WI38 (cell line): ENCODE data around the gene PRR12.

Source experiments
- H3K4me3 ChIP-seq: 2 replicates; pipeline ENCODE4 v1.5.1; 2011; ENCODE audit warnings: low read depth, mild to moderate bottlenecking, control low read depth, low read length
- TF ChIP-seq, protein P1 (sequence below): IDR thresholded peaks from 2 replicates; pipeline ENCODE4 v1.5.1; 2012; ENCODE audit warnings: low read depth, mild to moderate bottlenecking, control low read depth, low read length

Gene PRR12

DNA sequence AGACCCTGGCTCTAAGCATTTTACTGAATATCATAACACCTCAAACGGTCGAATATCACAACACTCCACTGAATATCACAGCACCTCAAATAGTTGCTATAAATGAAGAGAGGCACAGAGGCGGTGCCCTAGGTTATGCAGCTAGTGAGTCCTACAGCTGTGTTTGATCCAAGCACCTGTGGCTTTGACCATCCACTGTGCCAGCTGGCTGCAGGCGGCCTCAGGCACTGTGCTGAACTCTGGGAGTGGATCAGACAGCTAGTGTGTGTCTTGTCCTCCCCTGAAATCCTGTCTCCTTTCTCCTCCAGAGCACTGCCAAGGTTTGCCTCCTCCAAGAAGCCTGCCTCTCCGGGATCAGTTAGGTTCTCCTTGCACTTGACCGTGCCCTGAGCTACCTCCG is 18.0 kb upstream of the PRR12 start:
- H3K4me3 ChIP-seq, result no peak overlapping the region
- TF ChIP-seq, protein P1, sequence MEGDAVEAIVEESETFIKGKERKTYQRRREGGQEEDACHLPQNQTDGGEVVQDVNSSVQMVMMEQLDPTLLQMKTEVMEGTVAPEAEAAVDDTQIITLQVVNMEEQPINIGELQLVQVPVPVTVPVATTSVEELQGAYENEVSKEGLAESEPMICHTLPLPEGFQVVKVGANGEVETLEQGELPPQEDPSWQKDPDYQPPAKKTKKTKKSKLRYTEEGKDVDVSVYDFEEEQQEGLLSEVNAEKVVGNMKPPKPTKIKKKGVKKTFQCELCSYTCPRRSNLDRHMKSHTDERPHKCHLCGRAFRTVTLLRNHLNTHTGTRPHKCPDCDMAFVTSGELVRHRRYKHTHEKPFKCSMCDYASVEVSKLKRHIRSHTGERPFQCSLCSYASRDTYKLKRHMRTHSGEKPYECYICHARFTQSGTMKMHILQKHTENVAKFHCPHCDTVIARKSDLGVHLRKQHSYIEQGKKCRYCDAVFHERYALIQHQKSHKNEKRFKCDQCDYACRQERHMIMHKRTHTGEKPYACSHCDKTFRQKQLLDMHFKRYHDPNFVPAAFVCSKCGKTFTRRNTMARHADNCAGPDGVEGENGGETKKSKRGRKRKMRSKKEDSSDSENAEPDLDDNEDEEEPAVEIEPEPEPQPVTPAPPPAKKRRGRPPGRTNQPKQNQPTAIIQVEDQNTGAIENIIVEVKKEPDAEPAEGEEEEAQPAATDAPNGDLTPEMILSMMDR, result no peak

DNA sequence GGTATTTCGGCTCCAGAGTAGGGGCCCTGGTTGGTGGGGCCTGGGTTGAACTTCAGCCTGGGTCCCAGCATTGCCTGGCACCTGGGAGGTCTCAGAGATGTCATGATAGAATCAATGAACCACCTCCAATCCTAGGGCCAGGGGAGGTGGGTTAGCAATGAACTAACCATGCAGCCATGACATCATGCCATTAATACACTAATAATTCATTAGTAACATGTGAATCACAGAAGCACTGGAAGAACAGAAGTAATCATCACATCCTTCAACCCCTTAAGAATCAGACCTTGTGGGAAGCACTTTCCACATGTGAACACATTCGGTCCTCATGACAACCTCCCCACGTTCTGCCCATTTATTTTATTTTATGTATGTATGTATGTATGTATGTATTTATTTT is 17.6 kb upstream of the PRR12 start:
- TF ChIP-seq, protein P1, result no peak
- no peak overlapping the region for H3K4me3 ChIP-seq

DNA sequence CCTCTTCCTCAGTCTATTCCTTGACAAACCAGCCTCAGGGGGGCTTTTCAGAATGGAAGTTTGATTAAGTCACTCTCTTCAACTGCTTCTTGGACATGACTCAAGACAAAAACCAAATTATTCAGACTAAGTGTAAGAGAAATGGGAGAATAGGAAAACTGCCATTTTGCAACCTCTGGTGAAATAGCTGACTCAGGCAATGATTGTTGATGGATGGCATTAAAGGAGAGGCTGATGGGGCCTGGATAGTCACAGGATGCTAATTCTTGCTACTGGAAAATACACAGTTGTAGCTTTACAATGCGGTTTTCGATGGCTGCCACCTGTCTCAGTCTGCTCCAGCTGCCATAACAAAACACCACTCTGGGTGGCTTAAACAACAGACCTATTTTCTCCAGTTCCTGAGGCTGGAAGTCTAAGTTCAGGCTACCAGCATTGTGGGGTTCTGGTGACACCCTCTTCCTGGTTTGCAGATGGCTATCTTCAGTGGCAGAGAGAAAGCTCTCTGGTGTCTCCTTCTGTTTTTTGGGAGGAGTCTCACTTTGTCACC is 16.7 kb upstream of the PRR12 start:
- no peak overlapping the region for H3K4me3 ChIP-seq
- TF ChIP-seq, protein P1, result no peak

DNA sequence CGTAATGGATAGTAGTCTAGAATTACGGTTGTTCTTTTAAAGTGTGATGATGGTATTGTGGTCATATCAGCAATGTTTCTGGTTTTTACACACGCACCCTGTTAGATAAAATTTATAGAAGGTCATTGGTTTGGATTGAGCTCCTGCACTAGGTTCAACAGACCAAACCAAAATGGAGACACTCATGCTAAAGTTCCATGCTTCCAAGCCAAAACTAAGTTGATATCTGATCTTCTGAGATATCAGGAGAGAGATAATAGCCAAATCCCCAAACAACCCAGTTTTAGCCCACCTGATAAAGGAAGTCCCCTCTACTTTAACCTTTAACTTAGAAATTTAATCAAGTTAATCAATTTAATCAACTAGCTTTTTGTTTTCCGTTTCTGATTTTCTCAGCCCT is 11.8 kb upstream of the PRR12 start:
- TF ChIP-seq, protein P1, result no peak
- H3K4me3 ChIP-seq, result peak overlapping the region; percentile 88

DNA sequence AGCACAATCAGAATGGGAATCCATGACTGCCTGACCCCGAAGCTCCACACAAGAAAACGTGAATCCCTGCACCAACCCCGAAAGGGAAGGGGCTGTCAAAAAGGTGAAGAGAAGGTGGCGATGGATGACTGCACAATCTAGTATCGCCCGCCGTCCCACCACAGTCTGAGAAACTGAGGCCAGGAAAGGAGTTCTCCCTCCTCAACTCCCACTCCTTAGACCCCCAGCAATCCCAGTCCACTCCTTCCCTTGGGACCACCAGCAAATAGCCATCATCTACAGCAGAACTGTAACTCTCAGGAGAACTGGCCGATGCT is 11.1 kb upstream of the PRR12 start:
- TF ChIP-seq, protein P1, result no peak
- H3K4me3 ChIP-seq, result peak overlapping the region; percentile 88

DNA sequence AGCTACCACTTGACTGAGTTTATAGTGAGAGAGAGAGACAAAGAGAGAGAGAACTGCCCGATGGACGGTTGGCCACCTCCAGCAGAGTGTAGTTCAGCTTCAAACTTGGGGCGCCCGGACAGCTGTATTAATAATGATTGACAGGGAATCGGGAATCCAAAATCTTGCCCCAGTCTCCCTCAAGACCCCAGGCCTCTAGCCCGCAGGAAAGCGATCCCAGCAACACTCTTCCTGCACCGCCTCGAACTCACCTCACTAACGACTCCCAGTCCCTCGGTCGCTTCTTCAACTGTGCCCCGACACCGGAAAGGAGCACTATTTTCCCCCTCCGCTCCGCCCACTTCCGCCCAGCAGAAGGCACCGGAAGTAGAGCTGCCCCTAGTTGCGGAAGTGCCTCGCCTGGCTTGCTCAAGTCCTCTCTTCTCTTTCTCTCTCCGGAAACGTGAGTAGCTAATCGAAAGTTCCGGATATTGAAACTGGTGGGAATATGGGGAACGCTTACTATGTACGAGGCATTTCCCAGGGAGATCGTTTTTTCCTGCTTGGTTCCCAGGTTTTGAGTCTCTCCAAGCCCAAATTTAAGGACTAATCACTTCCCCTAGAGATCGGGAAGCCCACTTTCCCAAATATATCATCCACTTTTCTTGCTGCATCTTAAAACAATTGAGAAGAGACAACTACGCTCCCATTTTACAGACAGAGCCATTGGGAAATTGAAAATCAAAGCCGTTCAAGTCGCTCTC is 10.5 kb upstream of the PRR12 start, which contains the start of gene NOSIP:
Gene NOSIP, minus strand, starts transcription at position 293 of the 743 bp plus-strand sequence. CDS start 19,865 bp downstream, outside the sequence.
- H3K4me3 ChIP-seq, result peak within 1 kb of the TSS; percentile 88
- TF ChIP-seq, protein P1, result no peak

DNA sequence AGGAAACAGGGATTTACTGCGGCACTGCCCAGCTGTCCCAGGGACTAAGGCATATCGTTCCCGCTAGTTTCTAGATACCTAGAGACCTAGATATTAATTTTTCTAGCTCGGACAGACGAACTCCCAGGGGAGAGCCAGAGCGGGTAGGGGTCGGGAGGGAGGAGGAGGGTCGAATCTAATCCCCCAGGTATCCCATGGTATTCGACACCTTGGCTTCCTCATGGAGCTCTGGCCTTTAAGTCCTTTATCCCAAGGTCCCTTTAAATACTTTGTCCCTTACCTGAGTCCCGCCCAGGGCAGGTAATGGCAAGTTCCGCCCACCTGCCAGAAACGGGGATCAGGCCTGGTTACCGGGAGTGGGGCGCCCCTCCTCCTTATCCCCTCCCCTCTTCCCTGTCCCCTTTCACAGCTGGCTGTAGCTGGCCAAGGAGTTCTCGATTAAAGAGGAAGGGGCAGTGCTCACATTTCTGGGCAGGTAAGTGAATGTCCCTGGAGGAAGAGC is 9.9 kb upstream of the PRR12 start, which contains the start of gene PRRG2:
Gene PRRG2, plus strand, starts transcription at position 310 of the 502 bp plus-strand sequence. CDS start 1,904 bp downstream, outside the sequence.
- TF ChIP-seq, protein P1, result no peak

More for the DNA sequence above, 9.9 kb upstream of the PRR12 start, which contains the start of gene PRRG2:
- H3K4me3 ChIP-seq, result peak within 1 kb of the TSS; percentile 88
